GM12873 (cell line): Measurements from ENCODE around the gene ZNF506.

Experiments
- CTCF ChIP-seq: IDR thresholded peaks from 2 replicates; pipeline ENCODE4 v1.5.1; 2012; ENCODE audit warnings: low read depth, mild to moderate bottlenecking, moderate library complexity, low read length, control low read depth; ENCODE audit not compliant: insufficient read depth; ENCODE audit errors: missing control alignments

ZNF506 gene

GRCh38 chr19:19749117-19749907 is 72.2 kb downstream of the ZNF506 start:
- no peak for TF ChIP-seq CTCF

GRCh38 chr19:19748249-19748938 is 73.2 kb downstream of the ZNF506 start:
- no peak for TF ChIP-seq CTCF

DNA sequence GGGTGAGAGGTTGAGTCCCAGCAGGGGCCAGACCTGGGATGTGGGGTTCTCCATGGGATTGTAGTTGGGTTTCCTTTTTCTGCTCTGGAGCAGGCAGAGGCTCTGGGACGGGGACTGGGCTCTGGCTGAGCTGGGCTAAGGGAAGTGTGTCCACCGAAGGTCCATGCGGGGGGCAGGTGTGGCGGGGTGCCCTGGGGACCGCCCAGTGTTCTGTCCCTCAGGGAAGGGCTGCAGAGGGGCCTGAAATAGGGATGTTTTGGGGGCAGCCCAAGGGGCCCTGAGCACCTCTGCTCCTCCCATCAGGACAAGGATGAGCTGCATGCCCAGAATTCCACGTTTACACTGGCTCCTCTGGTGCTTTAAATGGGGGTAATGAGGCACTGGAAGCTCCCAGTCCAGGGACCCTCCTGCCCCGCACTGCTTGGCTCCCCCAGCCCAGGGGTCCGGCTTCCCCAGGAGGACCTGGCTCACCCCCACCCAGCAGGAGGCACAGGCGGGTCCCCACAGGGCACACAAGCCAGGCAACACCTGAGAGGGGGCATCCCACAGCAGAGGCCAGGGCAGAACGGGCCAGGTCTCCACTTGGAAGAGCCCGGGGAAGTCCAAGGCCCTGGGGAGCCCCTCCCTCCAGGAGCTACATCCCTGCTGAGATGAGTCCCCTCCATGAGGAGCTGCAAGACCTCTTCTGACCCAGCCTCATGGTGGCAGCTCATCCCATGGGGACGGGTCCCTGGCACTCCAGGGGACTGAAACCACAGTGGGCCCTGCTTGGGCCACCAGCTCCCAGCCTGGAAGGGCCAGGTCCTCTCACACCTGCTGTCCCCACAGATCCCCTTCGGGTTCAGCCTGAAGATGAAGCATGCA is 74.0 kb downstream of the ZNF506 start:
- TF ChIP-seq CTCF, result no peak

DNA sequence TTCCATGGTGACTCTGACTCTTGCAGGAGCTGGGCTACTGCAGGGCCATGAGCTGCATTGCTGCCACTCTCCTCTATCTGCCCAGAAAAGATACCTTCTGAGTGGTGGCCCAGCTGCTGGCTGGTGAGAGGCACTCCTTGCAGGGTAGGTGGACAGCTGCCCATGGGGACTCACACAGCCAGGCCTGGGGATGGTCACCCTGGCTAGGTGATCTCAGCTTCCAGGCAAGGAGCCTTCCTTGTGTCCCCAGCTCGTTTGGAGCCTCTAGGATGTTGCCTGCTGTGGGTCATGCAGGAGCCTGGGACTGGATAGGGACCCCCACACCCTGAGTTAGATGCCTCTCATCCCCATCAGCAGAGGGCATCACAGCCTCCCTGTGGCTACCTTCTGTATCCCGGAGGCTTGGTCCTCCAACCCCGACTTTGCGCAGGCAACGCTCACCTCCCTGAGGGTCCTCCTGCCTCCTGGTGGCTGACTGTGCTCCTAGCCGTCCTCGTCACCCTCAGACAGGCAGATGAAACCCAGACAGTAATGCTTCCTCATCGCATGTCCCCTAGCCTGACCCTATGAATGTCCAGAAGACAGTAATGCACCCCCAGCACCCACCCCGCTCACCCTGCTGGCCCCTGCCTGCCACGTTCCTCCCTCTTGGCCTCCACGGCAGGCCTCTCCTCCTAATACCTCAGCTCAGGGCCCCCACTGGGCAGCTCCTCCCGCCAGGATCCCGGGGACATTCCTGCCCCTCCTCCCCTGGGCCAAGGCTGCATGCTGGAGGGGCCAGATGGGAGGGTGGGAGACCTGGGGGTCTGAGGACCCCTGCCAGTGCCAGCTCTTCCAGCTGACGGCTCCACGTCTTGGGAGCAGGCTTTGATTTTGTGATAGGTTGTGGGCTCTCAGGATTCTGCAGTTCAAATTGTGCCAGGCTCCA is 75.0 kb downstream of the ZNF506 start:
- no peak for TF ChIP-seq CTCF

GRCh38 chr19:19745496-19746285 is 75.9 kb downstream of the ZNF506 start:
- TF ChIP-seq CTCF, result no peak

DNA sequence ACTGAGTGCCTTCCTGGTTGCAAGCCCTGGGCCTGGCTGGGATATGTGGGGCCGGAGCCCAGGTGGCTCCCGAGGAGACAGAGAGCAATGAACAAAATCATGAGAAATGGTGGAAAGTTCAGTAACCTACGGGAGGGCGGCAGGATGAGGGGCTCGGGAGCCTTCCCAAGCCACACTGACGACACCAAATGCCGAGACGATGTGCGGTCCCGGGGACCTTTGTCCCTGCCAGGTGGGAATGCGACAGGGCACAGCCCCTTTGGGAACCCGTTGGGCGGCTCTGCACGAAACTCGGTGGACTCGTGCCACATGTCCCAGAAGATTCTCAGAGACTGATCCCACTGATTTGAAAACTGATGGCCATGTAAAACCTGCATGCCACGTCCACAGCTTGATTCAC is 76.9 kb downstream of the ZNF506 start:
- TF ChIP-seq CTCF, result no peak
